ENCODE results near the gene PIAS1.

- TF ChIP-seq POLR2A (IDR thresholded peaks at IDR 0.05) = no peak
- no peak for TF ChIP-seq CTCF (IDR thresholded peaks at IDR 0.05)
- no peak for TF ChIP-seq EP300 (IDR thresholded peaks at IDR 0.05)
- TF ChIP-seq POLR2AphosphoS5 (IDR thresholded peaks at IDR 0.05) = no peak
Measured at GRCh38 chr15:68173119-68173518, 119.0 kb downstream of the PIAS1 start.
